BE2C (cell line): Measurements from ENCODE around the gene KCNG4.

Experiments
- DNase-seq: peaks from one replicate; pipeline ENCODE4 v3.0.0-alpha.2; 2020
- H3K27me3 ChIP-seq: fragments of 250-450 bp; sonication (Bioruptor Pico); 2 replicates; pipeline ENCODE4 v1.5.1; 2020; ENCODE audit warnings: mild to moderate bottlenecking
- H3K36me3 ChIP-seq: fragments of 250-450 bp; sonication (Bioruptor Pico); 2 replicates; pipeline ENCODE4 v1.5.1; 2020; ENCODE audit warnings: mild to moderate bottlenecking
- H3K4me1 ChIP-seq: fragments of 250-450 bp; sonication (Bioruptor Pico); 2 replicates; pipeline ENCODE4 v1.5.1; 2020
- H3K4me3 ChIP-seq: 2 replicates; pipeline ENCODE4 v1.5.1; 2011; ENCODE audit warnings: low read depth, low read length
- H3K9me3 ChIP-seq: fragments of 250-450 bp; sonication (Bioruptor Pico); 2 replicates; pipeline ENCODE4 v1.5.1; 2020
- TF ChIP-seq, protein P1 (sequence below): IDR thresholded peaks from 2 replicates; pipeline ENCODE4 v1.5.1; 2012; ENCODE audit warnings: mild to moderate bottlenecking, low read depth, low read length

KCNG4 gene

DNA sequence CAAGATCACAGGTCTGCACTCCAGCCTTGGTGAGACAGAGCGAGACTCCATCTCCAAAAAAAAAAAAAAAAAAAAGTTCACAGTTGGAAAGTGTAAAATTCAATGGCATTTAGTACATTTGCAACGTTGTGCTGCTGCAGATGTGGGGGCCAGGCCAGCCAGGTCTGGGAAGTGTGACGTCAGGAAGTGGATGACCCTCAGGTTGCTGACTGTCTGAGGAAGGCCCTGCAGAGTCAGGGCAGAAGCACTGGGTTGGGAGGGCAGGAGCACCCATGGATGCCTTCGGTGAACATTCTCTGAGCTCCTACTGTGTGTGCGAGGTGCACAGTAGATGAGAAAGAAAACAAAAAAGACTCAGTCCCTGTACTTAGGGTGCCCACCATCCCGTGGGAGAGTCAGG, 42.7 kb upstream of the KCNG4 start:
- H3K4me1 ChIP-seq: no peaks in the 10 kb centered on the region
- H3K36me3 ChIP-seq: no peaks in the 10 kb centered on the region
- no peak overlapping the region for H3K4me3 ChIP-seq
- no peak for DNase-seq
- H3K27me3 ChIP-seq: no peaks in the 10 kb centered on the region
- no peaks in the 10 kb centered on the region for H3K9me3 ChIP-seq
- TF ChIP-seq, protein P1, sequence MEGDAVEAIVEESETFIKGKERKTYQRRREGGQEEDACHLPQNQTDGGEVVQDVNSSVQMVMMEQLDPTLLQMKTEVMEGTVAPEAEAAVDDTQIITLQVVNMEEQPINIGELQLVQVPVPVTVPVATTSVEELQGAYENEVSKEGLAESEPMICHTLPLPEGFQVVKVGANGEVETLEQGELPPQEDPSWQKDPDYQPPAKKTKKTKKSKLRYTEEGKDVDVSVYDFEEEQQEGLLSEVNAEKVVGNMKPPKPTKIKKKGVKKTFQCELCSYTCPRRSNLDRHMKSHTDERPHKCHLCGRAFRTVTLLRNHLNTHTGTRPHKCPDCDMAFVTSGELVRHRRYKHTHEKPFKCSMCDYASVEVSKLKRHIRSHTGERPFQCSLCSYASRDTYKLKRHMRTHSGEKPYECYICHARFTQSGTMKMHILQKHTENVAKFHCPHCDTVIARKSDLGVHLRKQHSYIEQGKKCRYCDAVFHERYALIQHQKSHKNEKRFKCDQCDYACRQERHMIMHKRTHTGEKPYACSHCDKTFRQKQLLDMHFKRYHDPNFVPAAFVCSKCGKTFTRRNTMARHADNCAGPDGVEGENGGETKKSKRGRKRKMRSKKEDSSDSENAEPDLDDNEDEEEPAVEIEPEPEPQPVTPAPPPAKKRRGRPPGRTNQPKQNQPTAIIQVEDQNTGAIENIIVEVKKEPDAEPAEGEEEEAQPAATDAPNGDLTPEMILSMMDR: no peak

DNA sequence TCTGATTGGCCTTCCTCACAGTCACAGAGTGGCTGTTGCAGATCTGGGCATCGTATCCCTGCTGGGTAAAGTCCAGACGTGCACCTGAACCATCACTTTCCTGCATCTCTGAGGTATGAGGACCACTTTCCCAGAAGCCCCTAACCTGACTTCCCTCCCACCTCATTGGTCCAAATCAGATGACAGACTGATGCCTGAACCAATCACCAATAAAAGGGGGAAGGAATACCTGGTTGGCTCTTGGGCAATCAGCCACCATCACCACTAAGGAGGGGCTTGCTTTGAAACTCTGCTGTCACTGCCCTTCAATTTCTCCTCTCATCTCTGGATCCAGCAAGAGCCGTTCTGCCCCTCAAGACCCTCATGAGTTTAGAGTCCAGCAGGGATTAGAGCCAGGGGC, 41.3 kb upstream of the KCNG4 start:
- no peak for DNase-seq
- no peaks in the 10 kb centered on the region for H3K27me3 ChIP-seq
- H3K4me1 ChIP-seq: no peaks in the 10 kb centered on the region
- TF ChIP-seq, protein P1: no peak
- H3K4me3 ChIP-seq: no peak overlapping the region
- no peaks in the 10 kb centered on the region for H3K9me3 ChIP-seq
- H3K36me3 ChIP-seq: no peaks in the 10 kb centered on the region

DNA sequence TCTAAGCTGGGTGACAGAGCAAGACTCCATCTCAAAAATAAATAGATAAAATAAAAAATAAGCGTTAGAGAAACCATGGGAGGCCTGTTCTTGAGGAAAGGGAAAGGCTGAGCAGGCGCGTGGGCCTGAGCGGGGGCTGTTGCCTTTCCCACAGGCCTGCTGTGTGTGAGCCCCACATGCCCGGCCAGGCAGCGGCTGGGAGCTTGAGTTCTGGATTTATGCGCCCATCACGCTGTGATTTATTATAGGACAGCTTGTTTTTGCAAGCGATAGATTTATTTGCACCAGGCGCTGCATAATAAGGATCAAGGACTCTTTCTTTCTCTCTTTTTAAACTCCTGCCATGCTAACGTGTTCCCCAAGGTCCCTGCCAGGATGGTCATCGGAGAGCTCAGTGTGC, 40.1 kb upstream of the KCNG4 start:
- Histone ChIP-seq H3K9me3 (no peaks in the 10 kb centered on the region), H3K36me3 (no peaks in the 10 kb centered on the region), H3K27me3 (no peaks in the 10 kb centered on the region), H3K4me3 (no peak overlapping the region), H3K4me1 (no peaks in the 10 kb centered on the region)
- no peak for DNase-seq
- TF ChIP-seq, protein P1: no peak

DNA sequence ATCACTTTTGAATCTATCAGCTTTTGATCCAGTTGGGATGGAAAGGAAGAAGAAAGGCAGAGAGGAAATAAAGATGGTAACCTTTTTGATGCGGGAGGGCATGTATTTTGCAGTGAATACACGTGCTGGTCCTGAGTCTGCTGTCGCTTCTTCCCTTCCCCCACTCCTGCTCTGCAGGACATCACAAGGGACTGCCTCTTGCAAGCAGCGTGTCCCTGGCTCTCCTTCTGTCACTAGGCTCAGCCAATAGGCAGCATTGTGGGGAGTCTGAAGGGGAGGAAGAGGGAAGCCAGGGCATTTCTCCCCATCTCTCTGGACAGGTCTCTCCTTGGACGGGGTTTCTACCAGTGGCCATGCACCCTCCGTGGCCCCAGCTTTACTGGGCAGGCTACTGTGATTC, 39.2 kb upstream of the KCNG4 start:
- TF ChIP-seq, protein P1: no peak
- no peaks in the 10 kb centered on the region for H3K9me3 ChIP-seq
- H3K27me3 ChIP-seq: no peaks in the 10 kb centered on the region
- DNase-seq: peak; percentile 37
- H3K4me3 ChIP-seq: no peak overlapping the region
- no peaks in the 10 kb centered on the region for H3K4me1 ChIP-seq
- H3K36me3 ChIP-seq: no peaks in the 10 kb centered on the region

GRCh38 chr16:84278333-84278732, 38.5 kb upstream of the KCNG4 start:
- Histone ChIP-seq H3K36me3 (no peaks in the 10 kb centered on the region), H3K4me3 (no peak overlapping the region), H3K9me3 (no peaks in the 10 kb centered on the region), H3K27me3 (no peaks in the 10 kb centered on the region), H3K4me1 (no peaks in the 10 kb centered on the region)
- TF ChIP-seq, protein P1: no peak
- no peak for DNase-seq

DNA sequence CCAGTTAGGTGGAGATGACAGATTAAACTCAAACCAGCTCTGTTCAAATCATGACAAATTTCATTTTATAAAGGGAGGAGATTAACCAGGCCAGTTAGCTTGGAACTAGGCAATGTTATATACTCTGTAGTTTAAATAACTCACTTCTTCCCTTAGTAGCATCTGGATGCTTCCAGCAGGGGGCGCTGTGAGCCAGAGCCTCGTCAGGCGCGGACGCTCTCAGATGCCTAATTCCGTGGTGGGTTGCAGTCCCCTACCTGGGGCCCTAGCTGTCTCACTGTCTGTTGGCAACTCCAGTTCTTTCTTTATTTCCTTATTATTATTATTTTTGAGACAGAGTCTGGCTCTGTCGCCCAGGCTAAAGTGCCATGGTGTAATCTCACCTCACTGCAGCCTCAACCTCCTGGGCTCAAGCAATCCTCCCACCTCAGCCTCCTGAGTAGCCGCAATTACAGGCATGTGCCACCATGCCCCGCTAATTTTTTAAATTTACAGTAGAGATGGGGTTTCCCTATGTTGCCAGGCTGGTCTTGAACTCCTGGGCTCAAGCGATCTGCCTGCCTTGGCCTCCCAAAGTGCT, 37.5 kb upstream of the KCNG4 start:
- Histone ChIP-seq H3K4me1 (no peaks in the 10 kb centered on the region), H3K9me3 (no peaks in the 10 kb centered on the region), H3K27me3 (no peaks in the 10 kb centered on the region), H3K36me3 (no peaks in the 10 kb centered on the region), H3K4me3 (no peak overlapping the region)
- DNase-seq: peak; percentile 75
- TF ChIP-seq, protein P1: peak; percentile 90
